Central memory CD4-positive, alpha-beta T cell (primary cell): ENCODE results near the gene WDR35.

Source experiments
- DNase-seq: peaks from one replicate; pipeline ENCODE4 v3.0.0; 2022

WDR35 gene

DNA sequence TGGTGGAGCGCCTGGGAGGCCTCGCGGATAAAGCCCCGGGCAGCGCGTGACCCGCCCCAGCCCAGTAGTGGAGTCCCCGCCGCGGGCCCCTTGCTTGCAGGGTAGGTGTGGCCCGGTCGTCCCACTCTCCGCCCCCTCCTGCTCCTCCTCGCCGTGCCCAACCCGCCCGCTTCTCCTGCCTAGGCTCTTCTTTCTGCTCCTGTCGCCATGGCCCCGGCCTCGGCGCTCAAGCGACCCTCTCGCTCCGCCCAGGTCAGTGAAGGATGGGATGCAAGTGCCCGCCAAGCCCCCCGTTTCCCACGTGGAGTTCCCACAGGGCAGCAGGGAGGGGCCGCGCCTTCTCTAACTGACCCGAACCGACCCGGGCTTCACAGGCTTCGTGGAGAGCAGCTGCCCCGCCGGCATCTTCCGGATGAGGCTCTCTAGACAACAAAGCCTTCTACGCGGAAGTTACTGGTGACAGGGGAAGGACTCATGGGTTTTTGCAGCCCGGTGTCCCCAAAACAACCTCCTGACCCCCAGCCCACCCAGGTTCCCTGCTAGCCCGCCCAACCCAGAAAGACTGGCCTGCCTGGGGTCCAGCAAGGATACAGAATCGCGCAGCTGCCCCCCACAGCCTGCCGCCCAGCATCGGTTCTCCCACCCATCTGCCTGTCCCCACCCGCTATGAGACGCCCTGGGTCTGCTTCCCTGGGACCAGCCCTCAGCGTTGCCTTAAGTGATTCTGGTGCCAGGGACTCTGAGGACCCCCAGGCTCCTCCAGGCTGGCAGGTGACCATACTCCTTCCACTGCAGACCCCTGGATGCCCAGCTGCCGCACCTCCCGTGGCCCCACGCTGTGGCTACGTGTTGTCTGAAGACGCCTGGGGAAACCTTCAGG lies 121.0 kb downstream of the WDR35 start:
- DNase-seq: peak; percentile 62

DNA sequence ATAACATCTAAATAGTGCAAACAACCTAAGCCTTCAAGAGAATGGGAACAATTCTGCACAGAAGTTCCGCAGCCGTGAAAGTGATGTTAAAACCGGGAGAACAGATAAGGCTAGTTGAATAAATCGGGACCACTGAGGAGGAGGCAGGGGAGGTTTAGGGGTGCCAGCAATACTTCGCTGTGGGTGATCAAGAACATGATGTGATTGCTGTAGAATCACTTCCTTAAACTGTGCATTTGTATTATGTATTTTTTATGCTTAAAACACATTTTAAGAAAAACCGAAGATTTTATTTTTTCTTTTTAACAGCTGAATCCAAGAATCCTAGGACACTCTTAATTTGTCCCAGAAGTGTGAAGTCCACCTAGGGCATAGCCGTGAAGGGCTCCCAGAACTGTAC lies 121.7 kb downstream of the WDR35 start:
- no peak for DNase-seq

DNA sequence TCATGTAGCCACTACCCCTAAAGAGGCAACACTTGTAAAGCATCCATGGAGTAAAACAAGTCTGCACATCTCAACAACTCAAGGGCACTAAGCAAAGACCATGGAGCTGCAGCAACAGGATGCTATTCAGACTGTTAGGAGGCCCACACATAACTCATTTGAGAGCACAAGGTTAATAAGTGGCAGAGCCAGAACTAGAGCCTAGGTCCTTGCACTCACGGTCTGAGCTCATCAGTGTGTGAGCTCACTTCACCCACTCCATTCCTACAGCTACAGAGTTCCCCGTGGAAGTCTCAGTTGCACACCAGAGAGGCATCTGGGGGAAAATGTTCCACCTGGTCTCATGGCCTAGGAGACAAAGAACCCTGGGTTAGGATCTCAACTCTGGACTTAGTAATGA lies 123.1 kb downstream of the WDR35 start:
- DNase-seq: no peak

DNA sequence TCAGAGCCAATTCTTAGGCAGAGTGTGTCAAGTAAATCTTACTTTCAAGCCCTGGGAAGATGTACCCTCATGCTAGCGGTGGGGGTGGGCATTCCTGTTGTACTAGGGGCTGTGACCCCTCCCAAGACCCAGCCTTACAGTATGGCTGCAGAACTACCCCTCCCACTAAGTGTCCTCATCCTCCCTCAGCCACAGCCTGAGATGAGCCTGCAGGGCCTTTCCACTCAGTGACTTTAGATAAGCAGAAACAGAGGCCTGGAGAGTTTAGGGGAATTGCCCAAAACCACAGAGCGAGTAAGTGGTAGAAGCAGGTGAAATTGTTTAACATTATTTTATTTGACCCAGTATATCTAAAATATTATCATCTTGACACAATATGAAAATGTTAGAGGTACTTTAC lies 124.8 kb downstream of the WDR35 start:
- DNase-seq: no peak

DNA sequence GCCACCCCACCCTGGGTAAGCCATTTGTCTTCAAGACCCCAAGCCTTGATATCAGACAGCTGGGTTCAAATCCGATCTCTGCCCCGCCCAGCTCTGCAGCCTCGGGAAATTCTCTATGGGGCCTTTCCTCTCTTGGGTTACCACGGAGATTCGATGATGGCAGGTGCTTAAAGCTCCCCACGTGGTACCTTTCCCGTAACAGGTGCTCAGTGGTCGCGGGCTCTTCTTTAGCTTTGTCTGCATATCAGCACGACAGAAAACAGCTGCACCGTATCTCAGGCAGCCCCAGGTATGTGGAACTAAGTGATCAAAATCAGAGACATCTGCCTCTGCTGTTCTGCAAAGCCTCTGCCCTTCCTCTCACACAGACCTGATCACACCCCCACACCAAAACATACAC lies 125.5 kb downstream of the WDR35 start:
- DNase-seq: no peak

DNA sequence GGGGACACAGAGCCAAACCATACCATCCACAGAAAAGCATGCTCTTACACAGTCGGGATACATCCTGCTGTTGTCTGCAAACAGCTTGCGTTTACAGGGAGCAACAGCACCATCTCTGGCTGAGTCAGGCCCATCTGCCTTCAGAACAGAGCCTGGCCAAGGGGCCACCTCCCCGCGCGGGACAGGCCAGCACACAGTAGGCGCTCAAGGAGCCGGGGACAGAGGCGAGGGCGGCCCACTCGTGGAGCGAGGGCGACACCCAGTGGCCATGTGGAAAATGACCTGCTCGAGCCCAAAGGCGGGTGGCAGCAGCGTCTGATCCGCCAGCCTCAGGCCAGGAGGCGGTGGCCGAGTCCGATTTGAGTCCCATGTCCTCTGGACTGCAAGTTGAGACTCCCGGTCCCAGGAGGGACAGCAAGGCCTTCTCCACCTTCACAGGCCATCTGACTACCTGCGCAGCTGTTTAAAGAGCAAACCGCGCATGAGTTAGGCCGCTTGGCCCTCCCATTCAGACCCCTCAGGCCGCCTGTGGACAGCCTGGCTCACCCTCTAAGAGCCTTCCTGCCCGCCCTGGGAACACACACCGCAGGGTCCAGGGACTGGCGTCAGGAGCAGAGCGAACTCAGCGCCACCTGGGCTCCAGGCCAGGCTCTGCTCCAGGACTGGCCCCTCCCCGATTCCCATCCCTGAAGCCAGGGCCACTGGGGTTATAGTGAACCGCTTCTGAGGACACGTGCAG lies 126.4 kb downstream of the WDR35 start:
- DNase-seq: peak; percentile 52

DNA sequence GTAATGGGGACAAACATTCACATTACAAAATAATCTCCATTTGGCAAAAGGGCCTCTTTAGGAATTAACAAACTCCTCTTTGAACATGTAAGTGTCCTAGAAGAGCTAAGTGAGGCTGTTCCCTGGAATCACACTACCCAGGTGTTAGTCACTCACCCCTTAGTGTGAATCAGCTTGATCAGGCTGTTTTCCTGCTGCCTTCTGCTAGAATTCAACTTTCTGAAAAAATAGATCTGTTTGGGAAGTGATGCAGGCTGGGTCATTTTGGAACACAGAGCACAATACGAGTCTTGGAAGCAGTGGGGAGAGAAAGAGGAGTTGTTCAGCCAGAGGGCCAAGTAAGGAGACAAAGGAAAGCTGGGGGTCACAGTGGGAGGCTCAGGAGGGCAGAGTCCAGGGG lies 128.1 kb downstream of the WDR35 start:
- DNase-seq: no peak
